ENCODE measurements around the gene FGF14. TPM values are rescaled to one million over a fixed set of nuclear protein-coding genes. Genes with fewer than 3 reads are reported as not detected.

The FGF14 gene
- total RNA-seq, 1 donor from 2014 or later: 0.23 TPM

GRCh38 chr13:102402290-102402689, 442 bp upstream of the FGF14 start:
- Histone ChIP-seq H2AFZ (ENCODE audit: low read depth, low read length) (peak overlapping the region; percentile 72), H3K79me2 (ENCODE audit: insufficient read depth, low read length) (no peaks in the 10 kb centered on the region), H3K4me2 (ENCODE audit: low read length) (peak overlapping the region; percentile 91), H3K9me3 (ENCODE audit: insufficient read depth, low read depth, low read length) (no peaks in the 10 kb centered on the region), H3K36me3 (ENCODE audit: insufficient read depth, low read length) (no peaks in the 10 kb centered on the region), H3K4me1 (ENCODE audit: insufficient read depth, low read length) (peaks cover 8% of the 10 kb centered on the region), H3K27me3 (ENCODE audit: insufficient read depth, low read length) (peaks cover 32% of the 10 kb centered on the region), H3K9ac (ENCODE audit: low read length) (peak overlapping the region; percentile 43), H3K4me3 (ENCODE audit: insufficient read depth, low read depth, low read length) (peak overlapping the region; percentile 52), H3K27ac (ENCODE audit: low read depth, low read length) (no peak overlapping the region), H4K20me1 (ENCODE audit: insufficient read depth, low read length) (no peaks in the 10 kb centered on the region)
- FAIRE-seq (no peak), DNase-seq (ENCODE audit: low read depth) (peak; percentile 44)
- no peaks in the 10 kb centered on the region for H3K36me3 Mint-ChIP-seq (ENCODE audit: low read depth, unreplicated experiment)
- no peak overlapping the region for H3K27ac Mint-ChIP-seq (ENCODE audit: unreplicated experiment)
- peak overlapping the region; percentile 78 for H3K4me3 Mint-ChIP-seq (ENCODE audit: unreplicated experiment)
- no peak for TF ChIP-seq EZH2 (IDR thresholded peaks at IDR 0.05; ENCODE audit: insufficient read depth, low read length)
- no peak for TF ChIP-seq CTCF (IDR thresholded peaks at IDR 0.05; ENCODE audit: insufficient read depth, low read depth, low read length)
- no peaks in the 10 kb centered on the region for H3K9me3 Mint-ChIP-seq (ENCODE audit: unreplicated experiment)
- peaks cover 12% of the 10 kb centered on the region for H3K4me1 Mint-ChIP-seq (ENCODE audit: low read depth, unreplicated experiment)
- peaks cover 25% of the 10 kb centered on the region for H3K27me3 Mint-ChIP-seq (ENCODE audit: low read depth, unreplicated experiment)

GRCh38 chr13:102401265-102401664, 583 bp downstream of the FGF14 start:
- H3K27me3 Mint-ChIP-seq (ENCODE audit: low read depth, unreplicated experiment): peaks cover 21% of the 10 kb centered on the region
- H3K9me3 Mint-ChIP-seq (ENCODE audit: unreplicated experiment): no peaks in the 10 kb centered on the region
- Histone ChIP-seq H3K79me2 (ENCODE audit: insufficient read depth, low read length) (no peaks in the 10 kb centered on the region), H3K27me3 (ENCODE audit: insufficient read depth, low read length) (peaks cover 32% of the 10 kb centered on the region), H3K9ac (ENCODE audit: low read length) (peak overlapping the region; percentile 2), H3K27ac (ENCODE audit: low read depth, low read length) (no peak overlapping the region), H3K9me3 (ENCODE audit: insufficient read depth, low read depth, low read length) (no peaks in the 10 kb centered on the region), H2AFZ (ENCODE audit: low read depth, low read length) (no peak overlapping the region), H3K4me3 (ENCODE audit: insufficient read depth, low read depth, low read length) (peak overlapping the region; percentile 52), H3K4me1 (ENCODE audit: insufficient read depth, low read length) (peaks cover 8% of the 10 kb centered on the region), H3K36me3 (ENCODE audit: insufficient read depth, low read length) (no peaks in the 10 kb centered on the region), H4K20me1 (ENCODE audit: insufficient read depth, low read length) (no peaks in the 10 kb centered on the region), H3K4me2 (ENCODE audit: low read length) (peak overlapping the region; percentile 91)
- peaks cover 12% of the 10 kb centered on the region for H3K4me1 Mint-ChIP-seq (ENCODE audit: low read depth, unreplicated experiment)
- no peak overlapping the region for H3K27ac Mint-ChIP-seq (ENCODE audit: unreplicated experiment)
- no peaks in the 10 kb centered on the region for H3K36me3 Mint-ChIP-seq (ENCODE audit: low read depth, unreplicated experiment)
- H3K4me3 Mint-ChIP-seq (ENCODE audit: unreplicated experiment): peak overlapping the region; percentile 81
- peak; percentile 6 for DNase-seq (ENCODE audit: low read depth)
- TF ChIP-seq EZH2 (IDR thresholded peaks at IDR 0.05; ENCODE audit: insufficient read depth, low read length) (no peak), CTCF (IDR thresholded peaks at IDR 0.05; ENCODE audit: insufficient read depth, low read depth, low read length) (no peak)
- FAIRE-seq: no peak

GRCh38 chr13:102400675-102401145, 1.1 kb downstream of the FGF14 start:
- H3K36me3 ChIP-seq (ENCODE audit: insufficient read depth, low read length): no peaks in the 10 kb centered on the region
- no peak for FAIRE-seq
- no peaks in the 10 kb centered on the region for H3K79me2 ChIP-seq (ENCODE audit: insufficient read depth, low read length)
- H3K4me3 ChIP-seq (ENCODE audit: insufficient read depth, low read depth, low read length): peak overlapping the region; percentile 52
- DNase-seq (ENCODE audit: low read depth): no peak
- Mint-ChIP-seq H3K4me1 (ENCODE audit: low read depth, unreplicated experiment) (peaks cover 12% of the 10 kb centered on the region), H3K27ac (ENCODE audit: unreplicated experiment) (no peak overlapping the region), H3K27me3 (ENCODE audit: low read depth, unreplicated experiment) (peaks cover 17% of the 10 kb centered on the region), H3K9me3 (ENCODE audit: unreplicated experiment) (no peaks in the 10 kb centered on the region), H3K36me3 (ENCODE audit: low read depth, unreplicated experiment) (no peaks in the 10 kb centered on the region), H3K4me3 (ENCODE audit: unreplicated experiment) (peak overlapping the region; percentile 81)
- H3K9ac ChIP-seq (ENCODE audit: low read length): peak overlapping the region; percentile 6
- peak overlapping the region; percentile 58 for H2AFZ ChIP-seq (ENCODE audit: low read depth, low read length)
- H3K27me3 ChIP-seq (ENCODE audit: insufficient read depth, low read length): peaks cover 32% of the 10 kb centered on the region
- H3K4me2 ChIP-seq (ENCODE audit: low read length): peak overlapping the region; percentile 91
- peaks cover 8% of the 10 kb centered on the region for H3K4me1 ChIP-seq (ENCODE audit: insufficient read depth, low read length)
- no peak overlapping the region for H3K27ac ChIP-seq (ENCODE audit: low read depth, low read length)
- no peaks in the 10 kb centered on the region for H3K9me3 ChIP-seq (ENCODE audit: insufficient read depth, low read depth, low read length)
- H4K20me1 ChIP-seq (ENCODE audit: insufficient read depth, low read length): no peaks in the 10 kb centered on the region
- no peak for TF ChIP-seq EZH2 (IDR thresholded peaks at IDR 0.05; ENCODE audit: insufficient read depth, low read length)
- no peak for TF ChIP-seq CTCF (IDR thresholded peaks at IDR 0.05; ENCODE audit: insufficient read depth, low read depth, low read length)

All from astrocyte (in vitro differentiated cells and primary cell).